Bronchial epithelial cell (primary cell): ENCODE results near the gene SAMD3. TPM values are rescaled to one million over a fixed set of nuclear protein-coding genes. Genes with fewer than 3 reads are reported as not detected.

Experiments used
- DNase-seq: peaks from one replicate; pipeline ENCODE4 v3.0.0-alpha.2; 2010; ENCODE audit warnings: low read depth
- FAIRE-seq: peaks from 2 replicates; lab custom pipeline; 2011; peaks lifted over from hg19 to GRCh38; lab: Jason Lieb, UNC
- H3K27me3 ChIP-seq: 2 replicates; pipeline ENCODE4 v1.5.1; 2011; ENCODE audit warnings: low read length; ENCODE audit not compliant: control insufficient read depth, insufficient read depth
- H3K36me3 ChIP-seq: 2 replicates; pipeline ENCODE4 v1.5.1; 2011; ENCODE audit warnings: low read length; ENCODE audit not compliant: control insufficient read depth, insufficient read depth
- H3K4me3 ChIP-seq: 2 replicates; pipeline ENCODE4 v1.5.1; 2011; ENCODE audit warnings: mild to moderate bottlenecking, low read depth, low read length, control low read depth
- CTCF ChIP-seq: IDR thresholded peaks from 2 replicates; pipeline ENCODE4 v1.5.1; 2011; ENCODE audit warnings: mild to moderate bottlenecking, moderate library complexity, low read length, control low read depth, inconsistent platforms; ENCODE audit not compliant: insufficient read depth, severe bottlenecking
- total RNA-seq: library from RNA; depleted of rRNA; stranded (reverse); fragments of >200 nt; gene quantifications from 2 replicates; pipeline ENCODE4 v1.2.1, GENCODE V29; 2014

SAMD3 gene
- total RNA-seq, 1 donor from 2014 or later = not detected

- FAIRE-seq (no peak), DNase-seq (no peak)
Measured at GRCh38 chr6:130216620-130217019, 6.1 kb downstream of the SAMD3 start.

GRCh38 chr6:130215526-130215925 lies 7.2 kb downstream of the SAMD3 start:
- FAIRE-seq (no peak), DNase-seq (no peak)
- no peaks in the 10 kb centered on the region for H3K36me3 ChIP-seq
- TF ChIP-seq CTCF = no peak
- H3K4me3 ChIP-seq = no peak overlapping the region
- H3K27me3 ChIP-seq = peaks cover 1% of the 10 kb centered on the region

More at GRCh38 chr6:130216620-130217019, 6.1 kb downstream of the SAMD3 start:
- peaks cover 1% of the 10 kb centered on the region for H3K27me3 ChIP-seq
- H3K4me3 ChIP-seq = no peak overlapping the region
- no peaks in the 10 kb centered on the region for H3K36me3 ChIP-seq
- no peak for TF ChIP-seq CTCF

- TF ChIP-seq CTCF = no peak
- Histone ChIP-seq H3K4me3 (no peak overlapping the region), H3K27me3 (peaks cover 1% of the 10 kb centered on the region), H3K36me3 (no peaks in the 10 kb centered on the region)
- no peak for FAIRE-seq
- DNase-seq = no peak
Measured at GRCh38 chr6:130212215-130212874, 10.4 kb downstream of the SAMD3 start.

GRCh38 chr6:130211691-130212090 lies 11.1 kb downstream of the SAMD3 start:
- Histone ChIP-seq H3K36me3 (no peaks in the 10 kb centered on the region), H3K4me3 (no peak overlapping the region), H3K27me3 (peaks cover 1% of the 10 kb centered on the region)
- FAIRE-seq = no peak
- DNase-seq = no peak
- TF ChIP-seq CTCF = no peak

GRCh38 chr6:130207979-130208649 lies 14.6 kb downstream of the SAMD3 start:
- no peak for FAIRE-seq
- Histone ChIP-seq H3K4me3 (no peak overlapping the region), H3K27me3 (no peaks in the 10 kb centered on the region), H3K36me3 (no peaks in the 10 kb centered on the region)
- no peak for DNase-seq
- no peak for TF ChIP-seq CTCF
